GM12875 (cell line): ENCODE results near the gene SNIP1.

Source experiments
- H3K4me3 ChIP-seq: one replicate; pipeline ENCODE4 v1.5.1; 2011; ENCODE audit warnings: low read depth, low read length, control low read depth
- CTCF ChIP-seq: IDR thresholded peaks from 2 replicates; pipeline ENCODE4 v1.5.1; 2011; ENCODE audit warnings: low read depth, mild to moderate bottlenecking, control low read depth, inconsistent platforms, low read length, moderate library complexity, borderline replicate concordance; ENCODE audit not compliant: insufficient read depth

Gene SNIP1

GRCh38 chr1:37553927-37554808 lies at the start of gene SNIP1:
SNIP1 (minus strand) TSS chr1:37554293; CDS start chr1:37554229, 64 bp downstream.
- no peak for TF ChIP-seq CTCF
- peak within 1 kb of the TSS; percentile 79 for H3K4me3 ChIP-seq

- peak; percentile 62 for TF ChIP-seq CTCF
- no peak overlapping the region for H3K4me3 ChIP-seq
Measured at GRCh38 chr1:37602750-37603694, 48.9 kb upstream of the SNIP1 start.

GRCh38 chr1:37601441-37601840 lies 47.3 kb upstream of the SNIP1 start:
- no peak for TF ChIP-seq CTCF
- H3K4me3 ChIP-seq, result no peak overlapping the region

GRCh38 chr1:37599940-37600339 lies 45.8 kb upstream of the SNIP1 start:
- no peak for TF ChIP-seq CTCF
- H3K4me3 ChIP-seq, result no peak overlapping the region

GRCh38 chr1:37596182-37596667 lies 42.1 kb upstream of the SNIP1 start:
- peak overlapping the region; percentile 76 for H3K4me3 ChIP-seq
- TF ChIP-seq CTCF, result no peak

GRCh38 chr1:37595440-37596181 lies 41.5 kb upstream of the SNIP1 start, which contains the start of gene GNL2:
GNL2 (minus strand) TSS chr1:37595937; CDS start chr1:37595822, 115 bp downstream.
- TF ChIP-seq CTCF, result no peak
- peak within 1 kb of the TSS; percentile 76 for H3K4me3 ChIP-seq
